ENCODE results near the gene AATF. TPM values are rescaled to one million over a fixed set of nuclear protein-coding genes. Genes with fewer than 3 reads are reported as not detected.

Gene AATF
- total RNA-seq, 1 experiment from 2014 or later, result 43.5 TPM

GRCh38 chr17:36930583-36930900 is 18.2 kb upstream of the AATF start:
- DNase-seq (ENCODE audit: low read depth), result no peak

DNA sequence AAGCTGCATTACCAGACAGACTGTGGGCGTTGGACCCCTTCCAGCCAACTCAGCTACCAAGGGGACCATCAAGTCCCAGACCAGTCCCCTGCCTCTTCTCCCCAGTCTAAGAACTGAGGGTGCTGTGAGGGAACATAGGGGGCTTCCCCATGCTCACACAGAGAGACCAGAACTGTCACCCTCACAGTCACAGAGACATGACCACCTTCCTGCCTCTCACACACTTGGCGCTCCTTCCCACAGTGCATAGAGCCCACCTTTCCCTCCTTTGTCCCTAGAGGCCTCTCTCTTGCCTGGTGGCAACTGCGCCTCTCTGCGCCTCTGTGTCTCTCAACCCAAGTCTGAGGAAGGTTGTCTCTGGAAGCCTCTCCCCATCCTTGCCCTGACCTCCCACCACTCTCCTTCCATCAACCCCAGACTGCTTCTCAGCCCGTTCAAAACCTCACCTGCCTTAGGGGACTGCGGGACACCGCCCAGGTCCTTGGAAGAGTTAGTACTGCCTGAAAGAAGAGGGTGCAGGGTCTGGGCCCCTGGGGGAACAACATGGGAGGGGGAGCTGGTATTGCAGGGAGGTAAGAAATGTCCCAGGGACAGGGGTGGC is 17.6 kb upstream of the AATF start:
- DNase-seq (ENCODE audit: low read depth), result no peak

DNA sequence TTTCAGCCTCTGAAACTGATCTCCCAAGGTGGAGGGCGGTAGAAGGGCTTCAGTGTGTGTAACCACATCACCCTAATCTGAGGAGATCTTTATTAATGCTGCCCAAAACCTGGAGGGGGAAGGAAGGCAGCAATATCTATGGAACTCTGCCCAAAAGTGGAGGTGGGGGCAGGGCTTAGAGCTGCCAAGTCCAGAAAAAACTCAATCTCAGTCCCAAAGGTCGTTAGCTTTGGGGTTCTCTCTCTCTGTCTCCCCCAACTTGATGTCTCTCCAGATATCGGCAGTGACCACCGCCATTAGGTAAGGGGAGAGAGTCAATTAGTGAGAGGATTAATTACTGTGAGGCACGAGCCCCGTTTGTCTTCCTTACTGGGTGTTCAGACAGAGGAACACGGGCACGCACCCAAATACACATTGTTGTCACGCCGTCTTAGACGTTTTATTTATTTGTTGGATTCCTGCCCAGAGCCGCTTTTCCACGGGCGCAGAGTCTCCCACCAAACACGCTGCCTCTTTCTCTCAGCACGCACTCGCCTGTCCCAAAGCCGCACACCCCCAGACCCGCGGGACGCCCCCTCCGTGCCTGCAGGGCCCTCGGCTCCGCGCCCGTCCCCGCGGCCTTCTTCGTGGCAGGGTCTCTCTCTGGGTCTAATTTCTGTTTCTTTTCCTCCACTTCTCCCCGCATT is 16.9 kb upstream of the AATF start:
- no peak for DNase-seq (ENCODE audit: low read depth)

DNA sequence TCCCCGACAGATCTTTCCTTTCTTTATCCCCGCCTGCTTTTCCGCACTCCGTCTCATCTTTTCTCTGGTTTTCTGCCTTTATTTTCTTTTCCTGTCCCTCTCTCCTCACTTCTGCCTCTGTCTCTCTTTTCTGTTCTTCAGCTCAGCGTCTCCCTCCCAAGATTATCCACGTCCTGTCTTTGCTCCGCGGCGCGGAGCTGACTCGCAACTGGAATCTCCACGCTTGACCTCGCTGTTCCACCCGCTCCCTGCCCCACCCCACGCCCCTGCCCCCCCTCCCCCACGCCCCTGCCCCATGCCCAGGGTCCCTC is 16.4 kb upstream of the AATF start:
- no peak for DNase-seq (ENCODE audit: low read depth)

GRCh38 chr17:36932694-36933511 is 15.9 kb upstream of the AATF start:
- DNase-seq (ENCODE audit: low read depth), result no peak

GRCh38 chr17:36933512-36934143 is 15.1 kb upstream of the AATF start:
- DNase-seq (ENCODE audit: low read depth), result no peak

GRCh38 chr17:36934144-36934691 is 14.5 kb upstream of the AATF start:
- no peak for DNase-seq (ENCODE audit: low read depth)

DNA sequence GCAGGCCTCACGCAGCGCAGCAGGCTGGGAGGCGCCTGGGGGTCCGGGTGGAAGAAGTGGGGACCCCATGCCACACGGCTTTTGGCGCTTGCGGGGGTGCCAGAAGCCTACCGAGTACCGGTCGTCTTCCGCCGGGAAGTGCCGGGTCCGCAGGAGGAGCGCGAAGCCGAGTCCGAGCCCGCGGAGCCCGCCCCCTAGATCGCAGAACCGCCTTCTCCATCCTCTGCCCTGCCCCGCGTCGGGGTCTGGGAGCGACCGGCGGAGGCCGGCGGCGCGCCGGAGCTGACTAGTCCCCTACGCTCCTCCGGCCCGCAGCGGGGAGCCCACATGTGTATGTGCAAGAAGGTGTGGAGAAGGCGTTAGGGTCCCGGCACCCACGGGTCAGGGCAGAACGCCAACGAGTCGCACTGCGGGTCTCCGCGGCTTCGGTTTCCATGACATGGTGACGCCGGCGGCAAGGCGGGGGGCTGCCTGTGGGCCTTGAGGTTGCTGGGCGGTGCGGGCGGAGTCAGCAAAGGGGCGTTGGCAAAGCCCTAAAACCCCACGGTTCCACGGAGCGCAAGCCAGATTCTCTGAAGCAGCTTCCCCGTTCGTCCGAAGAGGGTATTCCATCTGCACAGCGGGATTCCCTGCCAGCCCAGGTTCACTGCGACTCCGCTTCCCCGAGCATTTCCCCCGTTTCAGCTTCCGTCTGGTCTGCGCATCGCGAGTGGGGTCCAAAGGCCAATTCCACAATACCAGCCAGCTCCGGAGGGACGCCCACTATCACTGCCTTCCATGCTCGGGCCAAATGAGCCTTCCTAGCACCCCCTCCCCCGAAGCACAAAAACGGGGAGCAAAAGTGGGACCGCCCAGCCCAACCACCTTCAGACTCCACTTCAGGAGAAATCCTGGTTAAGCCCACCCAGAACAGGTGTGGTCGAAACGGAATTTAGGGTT is 13.8 kb upstream of the AATF start:
- peak; percentile 61 for DNase-seq (ENCODE audit: low read depth)

- DNase-seq (ENCODE audit: low read depth), result peak; percentile 76
Measured at GRCh38 chr17:36935671-36936454, 12.9 kb upstream of the AATF start.

- peak; percentile 69 for DNase-seq (ENCODE audit: low read depth)
Measured at GRCh38 chr17:36936455-36937000, 12.2 kb upstream of the AATF start.

- DNase-seq (ENCODE audit: low read depth), result peak; percentile 40
Measured at GRCh38 chr17:36937001-36937958, 11.5 kb upstream of the AATF start, which contains the start of gene LHX1. TSS of gene LHX1 (plus strand) at chr17:36937475. CDS start at chr17:36938198, 723 bp downstream.

- peak; percentile 80 for DNase-seq (ENCODE audit: low read depth)
Measured at GRCh38 chr17:36937959-36938565, 10.7 kb upstream of the AATF start.

DNA sequence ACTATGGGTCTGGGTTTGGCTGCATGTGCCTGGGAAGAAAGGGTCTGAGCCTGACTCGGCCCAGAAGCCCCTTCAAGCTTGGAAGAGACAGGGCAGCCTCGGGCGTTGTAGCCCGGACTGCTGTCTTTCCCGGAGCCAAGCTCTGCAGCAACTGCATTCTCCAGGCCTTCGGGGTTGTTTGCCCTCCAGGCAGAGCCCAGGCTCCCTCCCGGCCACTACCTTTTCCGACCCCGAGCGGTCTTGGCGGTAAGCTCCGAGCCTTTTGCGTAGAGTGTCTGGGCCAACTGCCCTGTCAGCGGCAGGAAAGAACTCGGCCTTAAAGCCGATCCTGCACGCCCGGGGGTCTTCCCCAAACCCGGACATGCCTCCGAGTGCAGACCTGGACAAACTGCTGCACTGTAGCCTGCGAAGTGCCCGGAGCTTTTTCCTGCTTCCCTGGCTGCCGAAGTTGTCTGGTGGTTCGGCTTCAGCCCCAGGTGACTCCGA is 10.1 kb upstream of the AATF start:
- DNase-seq (ENCODE audit: low read depth), result peak; percentile 38

DNA sequence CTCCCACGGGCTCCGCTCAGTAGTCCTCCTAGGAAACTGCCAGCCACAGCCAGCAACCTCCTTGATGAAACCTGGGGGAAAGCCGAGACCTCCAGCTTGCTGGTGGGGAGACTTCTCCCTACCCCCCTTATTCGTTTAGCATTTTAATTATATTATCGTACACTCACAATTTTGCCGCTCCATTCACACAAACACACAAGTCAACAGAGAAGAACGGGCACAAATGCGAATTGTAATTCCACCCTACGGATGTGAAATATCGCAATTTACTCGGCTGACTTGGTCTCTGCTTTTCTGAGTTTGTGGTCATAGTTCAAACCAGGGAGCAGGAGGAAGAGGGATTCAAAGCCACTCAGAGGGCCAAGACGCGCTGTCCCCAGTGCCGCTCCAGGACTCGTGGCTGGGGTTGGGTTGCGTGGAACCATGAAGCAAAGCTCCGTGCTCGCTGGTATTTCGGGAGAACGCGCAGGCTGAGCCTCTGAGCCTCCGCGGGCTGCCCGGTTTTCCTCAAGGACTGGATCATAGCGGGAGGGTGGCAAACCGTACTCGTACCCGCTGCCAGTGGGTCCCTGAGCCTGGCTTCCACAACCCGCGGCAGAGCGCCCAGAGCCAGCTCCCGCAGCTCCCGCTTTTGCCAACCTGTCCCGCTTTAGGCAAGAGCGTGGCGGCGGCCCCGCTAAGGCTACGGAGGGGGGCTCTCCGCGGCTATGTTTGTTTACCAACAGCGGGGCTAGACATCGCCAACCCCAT is 9.5 kb upstream of the AATF start:
- peak; percentile 18 for DNase-seq (ENCODE audit: low read depth)

DNA sequence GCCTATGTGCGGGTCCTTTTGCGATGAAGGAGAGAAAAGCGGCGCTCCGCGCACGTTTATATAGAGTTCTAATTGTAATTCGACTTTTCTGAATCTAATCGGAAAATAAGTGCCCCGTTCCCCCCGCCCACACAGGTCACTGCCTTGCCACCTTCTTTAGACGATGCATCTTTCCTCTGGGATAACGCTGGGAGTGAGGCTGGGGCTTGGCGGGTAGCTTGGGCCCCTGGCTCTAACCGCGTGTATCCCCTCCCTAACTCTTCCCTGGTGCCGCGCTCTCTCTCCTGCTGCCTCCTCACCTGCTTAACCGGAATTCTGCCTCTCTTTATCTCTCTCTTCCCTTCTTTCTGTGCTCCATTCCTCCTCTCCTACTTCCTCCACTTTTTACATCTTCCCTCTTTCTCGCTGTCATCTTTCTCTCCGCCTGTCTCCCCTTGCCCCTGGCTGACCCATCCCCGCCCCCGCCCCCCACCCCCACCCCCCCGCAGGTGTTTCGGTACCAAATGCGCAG is 8.9 kb upstream of the AATF start:
- DNase-seq (ENCODE audit: low read depth), result no peak

- DNase-seq (ENCODE audit: low read depth), result no peak
Measured at GRCh38 chr17:36940313-36941264, 8.2 kb upstream of the AATF start.

Measured in M059J (cell line).